LoVo (cell line): Measurements from ENCODE around the gene NOC4L.
"Not testable (repeated sequence)": the region's sequence is repeated elsewhere in the genome, so short reads cannot be mapped to it uniquely, and the experiment has no call there.

Experiments used
- DNase-seq: peaks from one replicate; pipeline ENCODE4 v3.0.0-alpha.2; 2016; ENCODE audit warnings: low spot score

The NOC4L gene

GRCh38 chr12:132142679-132143335, 1.4 kb upstream of the NOC4L start:
- no peak for DNase-seq

DNA sequence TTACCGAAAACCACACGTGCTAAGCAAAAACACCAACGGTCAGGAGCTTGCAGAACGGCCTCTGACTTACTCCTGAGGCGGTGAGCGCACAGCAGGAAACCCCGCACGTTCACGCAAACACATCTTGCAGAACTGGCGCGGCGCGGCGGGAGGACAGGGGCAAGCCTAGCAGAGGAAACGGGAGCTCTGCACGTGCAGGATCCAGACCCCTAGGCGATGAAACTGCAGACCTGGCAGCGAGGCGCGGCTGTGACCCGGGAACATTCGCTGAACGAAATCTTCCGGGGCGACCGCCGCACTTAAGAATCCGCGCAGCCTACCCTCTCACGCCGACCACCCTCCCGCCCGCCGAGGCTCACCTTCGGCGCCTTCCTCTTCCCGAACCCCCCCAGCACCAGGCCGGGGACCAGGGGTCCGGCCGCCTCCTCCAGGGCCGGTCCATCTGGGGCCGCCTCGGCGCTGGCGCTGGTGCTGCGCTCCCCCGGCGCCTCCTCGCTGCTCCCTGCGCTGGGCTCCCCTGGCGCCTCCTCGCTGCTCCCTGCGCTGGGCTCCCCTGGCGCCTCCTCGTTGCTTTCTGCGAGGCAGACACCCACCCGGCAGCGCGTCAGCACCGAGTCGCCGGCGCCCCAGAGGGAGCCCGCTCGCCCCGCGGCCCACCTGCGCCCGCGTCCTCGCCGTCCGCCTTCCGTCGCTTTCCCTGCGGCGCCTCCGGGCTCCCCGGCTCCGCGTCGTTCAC, 753 bp upstream of the NOC4L start:
- no peak for DNase-seq

DNA sequence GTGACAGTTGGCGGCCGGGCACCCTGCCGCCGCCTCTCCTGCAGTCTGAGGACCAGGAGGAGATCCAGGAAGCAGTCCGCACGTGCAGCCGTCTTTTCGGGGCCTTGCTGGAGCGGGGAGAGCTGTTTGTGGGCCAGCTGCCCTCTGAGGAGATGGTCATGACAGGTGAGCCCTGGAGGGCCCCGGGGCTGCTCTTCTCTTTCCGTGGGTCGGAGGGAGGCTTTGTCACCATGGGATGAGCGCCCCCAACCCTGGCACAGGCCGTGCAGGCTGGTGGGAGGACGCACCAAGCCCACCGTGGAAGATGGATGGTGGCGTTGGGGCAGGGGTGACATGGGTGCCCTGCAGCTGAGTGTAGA, 532 bp downstream of the NOC4L start:
- no peak for DNase-seq

DNA sequence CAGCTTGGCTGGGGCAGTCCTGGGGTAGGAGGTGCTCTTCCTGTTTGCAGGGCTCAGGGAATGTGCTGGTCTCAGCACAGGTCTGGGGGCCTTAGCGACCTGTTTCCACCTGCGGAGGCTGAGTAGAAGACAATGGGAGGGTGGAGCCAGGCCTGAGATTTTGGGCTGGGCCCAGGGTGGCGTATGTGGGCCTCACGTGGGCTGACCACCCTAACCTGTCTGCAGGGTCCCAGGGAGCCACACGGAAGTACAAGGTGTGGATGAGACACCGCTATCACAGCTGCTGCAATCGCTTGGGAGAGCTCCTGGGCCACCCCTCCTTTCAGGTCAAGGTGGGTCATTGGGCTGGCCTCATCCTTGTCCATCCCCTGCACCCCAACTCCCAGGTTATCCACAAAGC, 1.1 kb downstream of the NOC4L start:
- no peak for DNase-seq

GRCh38 chr12:132146098-132146497, 1.8 kb downstream of the NOC4L start:
- DNase-seq, result no peak

- no peak for DNase-seq
Observed at GRCh38 chr12:132146772-132147422, 2.6 kb downstream of the NOC4L start.

GRCh38 chr12:132147423-132148367, 3.4 kb downstream of the NOC4L start:
- DNase-seq, result no peak

DNA sequence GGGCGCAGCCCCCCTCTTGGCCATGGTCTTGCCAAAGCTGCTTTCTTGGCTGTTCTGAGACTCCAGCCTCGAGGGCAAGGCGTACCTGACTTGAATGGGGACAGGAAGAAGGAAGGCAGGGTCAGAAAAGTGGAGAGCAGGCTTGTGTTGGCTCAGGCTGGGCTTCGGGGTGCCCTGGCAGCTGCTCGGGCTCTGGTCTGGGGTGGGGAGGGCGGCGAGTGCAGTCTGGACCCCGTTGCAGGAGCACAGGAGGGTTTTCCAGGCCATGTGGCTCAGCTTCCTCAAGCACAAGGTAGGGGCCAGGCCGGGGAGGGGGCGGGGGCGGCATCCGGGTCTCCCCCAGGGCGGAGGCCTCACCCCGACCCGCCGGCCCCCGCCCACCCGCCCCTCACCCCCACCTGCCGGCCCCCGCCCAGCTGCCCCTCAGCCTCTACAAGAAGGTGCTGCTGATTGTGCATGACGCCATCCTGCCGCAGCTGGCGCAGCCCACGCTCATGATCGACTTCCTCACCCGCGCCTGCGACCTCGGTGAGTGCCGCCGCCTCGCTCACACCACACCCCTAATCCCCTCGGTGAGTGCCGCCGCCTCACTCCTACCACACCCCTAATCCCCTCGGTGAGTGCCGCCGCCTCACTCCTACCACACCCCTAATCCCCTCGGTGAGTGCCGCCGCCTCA, 4.2 kb downstream of the NOC4L start:
- DNase-seq, result no peak

GRCh38 chr12:132149526-132149925, 5.3 kb downstream of the NOC4L start:
- DNase-seq, result not testable (repeated sequence)

DNA sequence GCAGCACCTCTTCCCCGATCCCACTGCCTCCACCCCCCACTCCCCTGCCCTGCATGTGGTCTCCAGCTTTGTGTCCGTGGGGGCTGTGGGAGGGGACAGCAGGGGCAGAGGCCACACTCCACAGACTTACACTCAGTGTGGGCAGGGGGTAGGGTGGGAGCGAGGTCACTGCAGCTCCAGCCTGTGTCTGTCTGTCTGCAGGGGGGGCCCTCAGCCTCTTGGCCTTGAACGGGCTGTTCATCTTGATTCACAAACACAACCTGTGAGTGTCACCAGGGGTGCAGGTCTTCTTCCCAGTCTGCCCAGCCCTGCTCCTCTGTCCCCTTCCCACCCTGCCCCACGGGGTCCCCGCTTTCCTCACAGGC, 6.5 kb downstream of the NOC4L start:
- DNase-seq, result no peak

- no peak for DNase-seq
Observed at GRCh38 chr12:132151145-132151765, 7.0 kb downstream of the NOC4L start.

GRCh38 chr12:132151766-132152410, 7.6 kb downstream of the NOC4L start:
- DNase-seq, result no peak

DNA sequence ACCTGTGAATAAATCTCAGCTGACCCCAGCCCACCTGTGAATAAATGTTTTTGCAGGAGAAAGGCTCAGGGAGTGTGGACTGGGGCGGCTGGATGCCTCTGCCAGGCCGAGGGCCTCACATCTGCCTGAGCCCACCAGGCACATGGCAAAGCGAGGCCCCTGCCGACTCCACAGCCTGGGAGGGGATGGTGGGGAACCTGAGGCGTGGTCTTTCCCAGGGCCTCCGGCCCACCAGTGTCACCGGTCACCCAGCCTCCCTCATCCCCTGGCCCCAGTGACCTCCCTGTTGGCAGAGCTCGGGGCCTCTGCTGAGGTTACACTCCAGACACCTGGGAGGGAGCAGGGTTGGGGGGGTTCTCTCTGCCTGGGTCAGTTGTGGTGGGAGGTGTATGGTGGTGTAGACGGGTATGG, 8.2 kb downstream of the NOC4L start:
- no peak for DNase-seq

DNA sequence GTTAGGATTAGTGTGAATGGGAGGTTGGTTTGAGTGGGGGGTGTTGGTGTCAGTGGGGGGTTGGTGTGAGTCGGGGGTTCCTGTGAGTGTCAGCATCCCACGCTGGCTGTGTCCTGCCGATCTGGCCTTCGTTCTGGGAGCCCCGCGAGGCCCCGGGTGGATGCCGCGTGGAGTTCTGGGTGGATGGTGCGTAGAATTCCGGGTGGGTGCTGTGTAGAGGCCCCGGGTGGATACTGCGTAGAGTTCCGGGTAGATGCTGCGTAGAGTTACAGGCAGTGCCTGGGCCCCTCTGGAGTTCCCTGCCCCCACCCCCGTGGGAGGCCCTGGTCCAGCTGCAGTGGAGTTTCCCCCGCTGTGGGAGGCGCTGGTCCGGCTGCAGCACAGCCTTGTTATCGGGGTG, 8.7 kb downstream of the NOC4L start:
- no peak for DNase-seq

GRCh38 chr12:132153501-132154340, 9.5 kb downstream of the NOC4L start:
- peak; percentile 39 for DNase-seq

DNA sequence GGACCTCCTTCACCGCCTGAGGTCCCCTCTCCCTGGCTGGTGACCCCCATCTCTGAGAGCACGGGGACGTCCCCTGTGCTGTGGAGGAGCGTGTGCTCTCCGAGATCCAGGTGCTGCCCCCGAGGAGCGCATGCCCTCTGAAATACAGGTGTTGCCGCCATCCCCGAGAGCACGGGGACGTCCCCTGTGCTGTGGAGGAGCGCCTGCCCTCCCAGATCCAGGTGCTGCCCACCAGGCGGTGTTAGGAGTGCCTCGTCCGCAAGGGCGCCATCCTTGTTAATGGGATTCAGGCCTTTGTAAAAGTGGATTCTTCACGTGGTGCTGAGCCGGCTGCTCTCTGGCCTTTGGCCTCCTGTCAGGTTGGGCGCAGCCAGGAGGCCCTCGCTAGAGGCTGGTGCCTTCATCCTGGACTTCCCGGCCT, 10.1 kb downstream of the NOC4L start:
- no peak for DNase-seq

DNA sequence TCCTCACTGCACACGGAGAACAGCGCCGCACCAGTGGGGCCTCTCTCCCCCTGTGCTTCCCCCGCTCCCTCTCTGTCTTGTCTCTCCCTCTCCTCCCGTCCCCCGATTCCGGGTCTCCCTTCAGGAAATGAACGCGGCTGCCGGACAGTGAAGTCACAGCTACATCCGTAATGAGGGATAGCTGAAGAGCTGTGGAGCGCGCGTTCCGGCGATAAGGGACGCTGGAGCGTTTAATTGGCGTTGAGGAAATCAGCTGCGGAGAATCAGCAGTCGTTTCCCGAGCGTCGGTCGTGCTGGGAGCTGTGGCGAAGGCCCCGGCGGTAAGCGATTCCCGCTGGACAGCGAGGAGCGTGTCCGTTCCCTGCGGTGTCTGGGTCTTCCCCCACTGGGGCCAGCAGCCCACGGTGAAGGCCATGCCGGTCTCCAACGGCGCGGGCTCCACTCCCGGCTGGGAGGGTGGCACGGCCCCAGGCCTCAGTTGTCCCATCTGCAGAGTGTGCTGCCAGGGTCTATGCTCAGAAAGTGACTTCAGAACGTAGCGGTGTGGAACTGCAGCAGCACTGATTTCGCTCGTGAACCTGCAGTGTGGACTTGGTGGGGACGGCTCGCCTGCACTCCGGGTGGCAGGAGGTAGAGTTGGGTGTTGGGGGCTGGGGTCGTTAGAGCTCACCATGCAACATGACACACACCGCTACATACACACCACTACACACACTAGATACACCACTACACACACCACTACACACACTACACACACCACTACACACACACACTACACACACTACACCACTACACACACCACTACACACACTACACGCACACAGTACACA, 10.9 kb downstream of the NOC4L start:
- DNase-seq, result no peak

- DNase-seq, result no peak
Observed at GRCh38 chr12:132155771-132156572, 11.7 kb downstream of the NOC4L start.
